EL (cell line): ENCODE measurements around the gene PIAS2.

ENCODE experiments used
- DNase-seq: peaks from one replicate; pipeline ENCODE4 v3.0.0-alpha.2; 2016

The PIAS2 gene

GRCh38 chr18:46756559-46757201 is 160.6 kb downstream of the PIAS2 start, which contains the start of gene ST8SIA5:
TSS of gene ST8SIA5 (minus strand) at chr18:46757053. CDS start at chr18:46756508, 545 bp downstream.
- no peak for DNase-seq

- no peak for DNase-seq
These were observed 161.2 kb downstream of the PIAS2 start for GRCh38 chr18:46756025-46756558.

GRCh38 chr18:46755315-46756024 is 161.8 kb downstream of the PIAS2 start:
- DNase-seq: no peak

DNA sequence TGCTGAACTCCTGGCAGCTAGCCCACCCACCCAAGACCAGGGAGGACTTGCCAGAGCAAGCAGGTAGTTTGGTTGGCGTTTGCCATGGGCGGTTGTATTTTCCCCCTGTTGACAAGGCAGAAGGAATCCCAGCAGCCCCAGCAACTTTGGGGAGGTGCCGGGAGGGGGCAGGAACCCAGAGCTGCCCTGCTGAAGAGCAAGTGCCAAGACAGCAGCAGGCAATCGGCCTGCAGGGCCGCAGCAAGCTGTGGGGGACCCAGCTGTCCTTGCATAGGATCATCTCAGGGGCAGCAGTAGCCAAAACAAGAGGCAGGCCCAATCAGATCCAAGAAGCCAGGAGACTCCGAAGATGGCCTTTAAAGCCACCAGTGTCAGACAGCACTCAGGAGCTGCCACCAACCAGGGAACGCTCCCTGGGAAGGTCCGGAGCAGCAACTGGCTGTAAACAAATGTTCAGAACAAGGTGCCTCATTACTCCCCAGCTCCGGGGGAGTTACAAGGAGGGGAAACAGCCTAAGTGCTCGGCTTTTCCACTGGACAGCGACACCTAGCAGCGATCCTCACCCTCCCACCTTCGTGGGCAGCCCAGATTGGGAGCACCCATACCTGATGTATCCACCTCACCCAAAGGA is 162.5 kb downstream of the PIAS2 start:
- DNase-seq: no peak

DNA sequence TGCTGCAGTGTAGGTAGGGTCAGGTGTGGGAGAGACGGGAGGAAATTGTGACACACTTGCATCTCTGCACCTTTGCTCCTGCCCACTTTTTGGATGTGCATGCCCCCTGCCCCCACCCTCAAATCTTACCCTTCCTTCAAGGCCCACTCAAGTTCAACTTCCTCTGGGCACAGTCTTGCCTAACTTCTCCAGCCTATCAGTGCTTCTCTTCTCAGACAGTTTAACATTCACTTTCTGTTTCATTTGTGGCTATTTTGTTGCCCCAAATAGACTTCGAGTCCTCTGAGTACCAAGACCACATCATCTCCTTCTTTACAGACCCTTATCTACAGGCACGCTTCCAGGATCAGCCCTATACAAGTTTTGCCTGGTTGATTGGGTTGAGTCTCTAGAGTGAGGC is 163.1 kb downstream of the PIAS2 start:
- no peak for DNase-seq
